ENCODE results near the gene PSTPIP2.

The PSTPIP2 gene

DNA sequence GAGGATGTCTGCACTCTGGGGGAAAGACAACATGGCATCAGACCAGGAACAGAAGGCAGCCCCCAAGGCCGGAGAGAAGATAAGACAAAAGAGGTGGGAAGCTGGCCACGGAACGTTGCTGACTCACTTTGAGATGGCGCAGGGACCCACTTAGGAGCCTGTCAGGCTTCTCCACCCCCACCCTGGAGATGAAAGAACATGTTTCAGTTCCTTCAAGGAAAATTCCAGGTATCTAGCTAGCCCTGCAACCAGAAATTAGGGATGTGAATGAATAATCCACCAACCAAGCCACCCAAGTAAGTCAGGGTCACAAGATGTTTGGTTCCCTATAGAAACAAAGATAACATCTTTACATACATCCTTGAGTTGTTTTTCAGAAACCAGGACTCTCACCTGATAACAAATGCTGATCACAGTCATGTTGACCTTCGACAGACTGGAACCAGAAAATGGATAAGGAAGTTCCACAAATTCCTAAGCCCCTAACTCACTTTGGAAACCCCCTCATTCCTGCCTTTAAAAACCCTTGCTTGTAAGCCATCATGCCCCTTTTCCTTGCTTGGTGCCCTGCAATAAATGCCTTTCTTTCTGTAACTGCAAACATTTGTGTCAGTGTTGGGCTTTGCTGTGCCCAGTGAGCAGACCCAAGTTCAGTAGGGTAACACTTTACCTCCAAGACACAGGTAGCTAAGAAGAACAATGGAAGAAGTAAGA is 31.9 kb downstream of the PSTPIP2 start:
- in situ Hi-C loops (cut with MboI; ENCODE audit: low sequenced_read_pairs), result no loop called here

DNA sequence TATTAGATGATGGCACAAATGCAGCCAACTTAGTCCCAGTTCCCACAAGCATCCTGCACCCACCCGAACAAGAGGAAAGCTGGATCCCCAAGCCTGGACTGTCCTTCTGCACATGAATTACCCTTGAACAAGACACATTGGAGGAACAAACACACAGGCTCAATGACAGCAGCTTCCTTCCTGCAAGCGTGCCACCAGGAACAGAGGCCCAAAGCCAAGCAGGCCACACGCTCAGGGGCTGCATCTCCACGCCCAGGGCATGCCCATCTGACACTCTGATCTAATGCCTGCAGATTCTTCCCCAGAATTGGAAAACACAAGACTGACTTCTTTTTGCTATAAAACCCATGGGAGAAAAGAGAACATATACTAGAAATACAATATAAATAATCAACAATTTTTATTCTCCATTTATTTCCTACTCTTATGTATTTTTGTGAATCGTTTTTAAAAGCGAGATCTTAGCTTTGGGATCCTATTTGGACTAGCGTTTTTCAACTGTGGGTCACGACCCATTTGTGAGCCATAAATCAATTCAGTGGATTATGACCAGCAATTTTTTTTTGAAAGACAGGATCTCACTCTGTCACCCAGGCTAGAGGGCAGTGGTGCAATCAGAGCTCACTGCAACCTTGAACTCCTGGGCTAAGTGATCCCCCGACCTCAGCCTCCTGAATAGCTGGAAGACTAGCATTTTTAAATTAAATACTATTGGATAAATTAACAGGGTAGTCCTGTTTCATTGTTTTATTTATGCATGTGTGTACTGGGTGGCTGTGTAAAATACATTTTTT is 34.4 kb downstream of the PSTPIP2 start:
- in situ Hi-C loops (cut with MboI; ENCODE audit: low sequenced_read_pairs), result no loop called here

DNA sequence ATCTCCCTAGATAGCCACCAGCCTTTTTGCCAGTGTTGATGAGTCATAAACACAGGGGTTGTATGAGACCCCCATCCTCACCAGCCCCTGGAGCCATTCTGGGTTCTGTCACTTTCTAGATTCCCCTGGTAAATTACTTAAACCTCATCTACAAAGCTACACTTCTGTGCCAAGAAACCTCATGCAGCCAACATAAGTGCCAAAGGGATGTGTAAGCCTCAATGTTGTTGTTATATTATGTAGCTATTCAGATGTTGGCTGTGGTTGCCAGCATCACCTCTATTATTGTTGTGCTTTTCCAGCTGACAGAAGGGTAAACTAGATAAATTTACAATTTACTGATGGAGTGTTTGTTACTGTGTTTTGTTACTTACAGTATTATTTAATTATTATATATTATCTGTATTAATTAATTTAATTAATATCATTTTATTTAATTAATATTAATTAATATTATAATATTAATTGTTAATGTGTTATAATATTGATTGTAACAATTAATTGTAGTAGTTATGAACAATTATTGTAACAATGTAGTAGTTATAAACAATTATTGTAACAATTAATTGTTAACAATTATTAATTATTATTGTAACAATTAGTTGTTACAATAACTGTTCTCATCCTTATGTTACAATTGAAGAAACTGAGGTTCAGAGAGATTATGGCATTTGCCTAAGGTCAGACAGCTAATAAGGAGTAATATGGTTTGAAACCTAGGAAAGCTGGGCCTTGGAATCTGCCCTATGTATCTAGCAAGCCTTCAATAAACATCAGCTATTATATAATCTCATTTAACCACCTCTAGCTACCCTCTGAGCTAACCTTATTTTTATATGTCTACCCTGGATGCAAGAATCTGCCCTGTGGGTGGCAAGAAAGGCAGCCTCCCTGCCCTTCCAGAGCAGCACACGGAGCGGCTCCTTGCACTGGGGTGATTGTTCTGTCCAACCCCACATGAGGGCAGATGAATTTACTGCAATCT is 36.1 kb downstream of the PSTPIP2 start:
- in situ Hi-C loops (cut with MboI; ENCODE audit: low sequenced_read_pairs), result no loop called here

DNA sequence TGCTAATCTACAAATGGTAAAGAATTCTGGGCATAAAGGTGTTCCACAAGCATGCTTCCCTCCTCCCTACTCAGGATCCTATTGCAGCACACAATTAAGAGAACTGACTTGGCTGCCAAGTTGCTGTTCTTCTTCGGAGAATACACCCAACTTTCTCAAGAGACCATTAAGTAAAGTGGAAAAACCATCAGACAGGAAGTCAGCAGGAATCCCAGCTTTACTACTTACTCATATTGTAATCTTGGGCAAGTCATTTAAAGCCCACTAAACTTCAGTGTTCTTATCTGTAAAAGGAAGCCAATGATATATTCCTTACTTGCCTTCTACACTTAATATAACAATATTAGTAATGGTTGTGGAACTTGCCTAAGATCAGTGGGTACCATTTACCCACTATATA is 37.8 kb downstream of the PSTPIP2 start:
- in situ Hi-C loops (cut with MboI; ENCODE audit: low sequenced_read_pairs), result no loop called here

DNA sequence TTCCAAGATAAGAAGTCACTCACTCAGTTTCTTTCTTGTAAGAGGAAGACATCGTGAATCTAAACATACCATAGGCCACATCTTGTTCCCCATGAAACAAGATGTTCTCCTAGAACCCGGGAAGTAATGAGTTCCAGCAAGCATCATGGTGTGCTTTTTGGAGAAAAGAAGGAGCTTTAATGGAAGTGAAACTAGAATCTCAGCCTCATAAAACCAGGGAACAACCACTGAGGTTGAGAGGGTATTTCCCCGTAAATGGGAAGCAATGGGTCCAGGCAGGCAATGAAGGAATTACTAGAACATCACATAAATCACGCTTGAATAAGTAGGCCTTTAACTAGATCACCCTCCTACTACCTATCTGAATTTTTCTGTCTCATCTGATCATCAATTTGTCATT is 40.3 kb downstream of the PSTPIP2 start:
- in situ Hi-C loops (cut with MboI; ENCODE audit: low sequenced_read_pairs), result no loop called here

DNA sequence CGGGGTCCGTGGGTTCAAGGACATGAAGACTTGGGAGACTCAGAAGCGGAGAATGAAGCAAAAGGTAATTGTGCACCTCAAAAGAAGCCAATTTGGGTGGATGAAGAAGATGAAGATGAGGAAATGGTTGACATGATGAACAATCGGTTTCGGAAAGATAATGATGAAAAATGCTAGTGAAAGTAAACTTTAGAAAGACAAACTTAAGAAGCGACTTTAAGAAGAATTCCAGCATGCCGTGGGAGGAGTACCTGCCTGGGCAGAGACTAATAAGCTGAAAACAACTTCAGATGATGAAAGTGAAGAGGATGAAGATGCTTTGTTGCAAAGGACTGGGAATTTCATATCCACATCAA is 43.5 kb downstream of the PSTPIP2 start:
- in situ Hi-C loops (cut with MboI; ENCODE audit: low sequenced_read_pairs), result no loop called here

DNA sequence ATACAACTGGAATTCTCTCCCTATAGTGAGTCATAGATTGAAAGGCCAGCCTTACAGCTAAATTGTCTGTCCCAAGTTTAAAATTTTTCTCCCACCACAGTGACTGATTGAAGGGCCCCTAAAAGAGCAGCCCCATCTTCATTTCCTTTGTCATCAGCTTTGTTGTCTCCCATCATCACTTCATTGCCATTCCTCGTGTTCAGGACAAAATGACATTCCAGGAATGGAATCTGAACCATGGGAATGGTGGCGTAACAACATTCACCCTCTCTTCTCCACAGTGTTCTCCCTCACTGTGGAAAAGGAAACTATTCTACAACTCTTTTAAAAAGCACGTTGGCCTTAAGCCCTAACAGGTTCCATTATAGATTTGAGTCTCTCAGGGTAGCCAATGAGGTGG is 52.1 kb downstream of the PSTPIP2 start:
- in situ Hi-C loops (cut with MboI; ENCODE audit: low sequenced_read_pairs), result no loop called here

DNA sequence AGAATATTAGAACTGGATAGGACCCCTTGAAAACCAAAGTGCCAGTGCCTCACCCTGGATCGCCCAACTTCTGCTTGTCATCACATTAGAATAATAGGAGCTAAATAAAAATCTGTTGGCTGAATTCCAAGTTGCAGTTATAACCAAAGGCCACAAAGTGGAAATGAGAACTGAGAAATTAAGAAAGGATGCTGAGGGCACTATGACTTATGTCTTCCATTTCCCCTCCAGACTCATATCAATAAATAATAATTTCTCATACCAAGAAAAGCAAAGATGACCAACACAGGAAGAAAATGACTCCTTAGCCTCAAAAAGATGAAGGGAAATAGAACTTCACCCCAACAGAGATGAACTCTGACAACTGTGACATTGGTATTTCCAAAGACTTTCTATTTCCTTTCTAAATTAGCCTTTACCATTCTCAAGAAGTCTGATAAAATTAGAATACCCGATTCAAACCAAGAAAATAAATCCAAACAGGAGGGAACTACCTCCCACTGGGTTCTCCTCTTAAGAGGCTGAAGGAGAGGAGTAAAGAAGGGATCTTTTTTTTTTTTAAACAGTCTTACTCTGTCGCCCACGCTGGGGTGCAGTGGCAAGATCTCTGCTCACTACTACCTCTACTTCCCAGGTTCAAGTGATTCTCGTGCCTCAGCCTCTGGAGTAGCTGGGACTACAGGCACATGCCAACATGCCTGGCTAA is 58.4 kb downstream of the PSTPIP2 start:
- in situ Hi-C loops (cut with MboI; ENCODE audit: low sequenced_read_pairs), result no loop called here

DNA sequence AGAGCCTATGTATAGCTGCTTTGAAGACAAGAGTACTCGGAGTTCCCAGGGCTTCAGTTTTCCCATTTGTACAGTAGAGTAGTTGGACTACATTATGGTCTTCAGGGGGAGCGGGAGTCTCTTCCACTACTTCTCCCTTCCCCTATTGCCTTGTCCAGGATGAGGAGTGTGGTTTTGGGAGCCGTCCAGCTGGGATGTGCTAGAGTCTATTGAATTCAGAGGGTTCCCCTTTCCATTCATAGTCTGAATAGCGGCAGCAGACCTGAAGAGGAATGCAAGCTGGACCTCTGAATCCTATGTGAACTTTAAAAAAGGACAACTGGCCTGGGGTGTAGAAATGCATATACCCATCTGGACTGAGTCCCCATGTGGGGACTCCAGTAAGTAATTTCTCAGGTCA is 61.4 kb downstream of the PSTPIP2 start:
- in situ Hi-C loops (cut with MboI; ENCODE audit: low sequenced_read_pairs), result no loop called here

DNA sequence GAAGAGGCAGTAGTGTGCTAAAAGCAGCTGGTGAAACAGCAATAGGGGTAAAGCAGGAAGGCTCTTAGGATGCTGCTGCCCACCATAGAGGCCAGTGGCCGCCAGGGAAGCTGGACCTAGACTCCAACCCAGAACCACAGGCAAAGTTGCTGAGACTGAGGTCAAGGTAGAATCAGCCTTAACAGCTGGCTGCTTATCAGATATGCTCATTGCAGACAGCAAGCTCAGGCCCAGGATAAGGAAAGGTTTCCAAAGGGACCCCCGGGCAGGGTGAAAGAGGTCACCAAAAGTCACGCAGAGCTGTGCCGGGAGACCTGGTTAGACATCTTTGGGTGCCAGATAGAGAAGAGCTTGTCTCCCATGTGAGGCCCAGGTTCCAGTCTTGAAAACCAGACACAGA is 62.0 kb downstream of the PSTPIP2 start:
- in situ Hi-C loops (cut with MboI; ENCODE audit: low sequenced_read_pairs), result no loop called here

DNA sequence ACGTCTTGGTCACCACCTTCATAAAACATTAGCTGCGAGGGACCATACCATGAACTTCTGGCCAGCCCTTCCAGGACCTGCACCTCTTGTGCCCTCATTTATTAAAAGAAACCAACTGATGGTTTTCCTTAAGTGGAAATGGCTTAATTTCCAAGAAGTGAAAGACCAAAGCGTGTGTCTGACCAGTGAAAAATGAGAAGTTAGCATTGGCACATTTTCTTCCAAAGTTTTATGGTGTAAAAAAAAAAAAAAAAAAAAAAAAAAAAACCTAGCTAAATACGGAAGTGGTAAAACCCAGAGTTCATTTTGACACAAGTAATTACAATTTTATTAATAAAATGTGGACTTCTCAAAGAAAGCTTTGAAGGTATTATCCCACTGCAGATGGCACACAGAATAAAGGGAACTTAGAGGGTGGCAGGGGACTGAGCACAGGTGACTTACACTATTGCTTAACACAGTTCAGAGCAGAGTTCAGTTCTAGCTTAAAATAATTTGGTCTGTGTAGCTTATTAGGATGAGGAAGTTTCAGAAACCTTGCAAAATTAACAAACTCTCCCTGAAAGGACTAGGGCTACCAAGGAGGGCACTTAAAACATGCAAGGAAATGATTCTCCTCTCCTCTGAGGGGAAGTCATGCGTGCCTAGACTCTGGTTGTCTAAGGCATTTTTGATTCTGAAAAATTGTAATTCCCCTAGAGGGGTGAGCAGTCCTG is 62.8 kb downstream of the PSTPIP2 start:
- in situ Hi-C loops (cut with MboI; ENCODE audit: low sequenced_read_pairs), result no loop called here

DNA sequence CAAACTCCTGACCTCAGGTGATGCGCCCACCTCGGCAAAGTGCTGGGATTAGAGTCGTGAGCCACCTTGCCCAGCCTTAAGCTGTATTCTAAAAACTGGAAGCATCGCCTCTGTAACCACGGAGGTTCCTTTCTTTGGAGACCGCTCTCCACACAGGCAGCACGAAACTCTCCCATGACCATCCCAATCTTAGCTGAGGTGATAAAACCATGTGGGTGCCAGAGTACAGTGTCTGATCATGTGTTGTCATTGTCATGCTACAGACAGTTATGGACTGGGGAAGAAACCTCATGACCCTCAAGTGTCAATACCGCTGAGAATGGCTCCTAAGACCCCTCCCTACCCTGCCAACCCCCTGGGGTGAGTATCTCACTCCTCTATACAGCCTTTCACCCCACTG is 63.5 kb downstream of the PSTPIP2 start:
- in situ Hi-C loops (cut with MboI; ENCODE audit: low sequenced_read_pairs), result no loop called here

DNA sequence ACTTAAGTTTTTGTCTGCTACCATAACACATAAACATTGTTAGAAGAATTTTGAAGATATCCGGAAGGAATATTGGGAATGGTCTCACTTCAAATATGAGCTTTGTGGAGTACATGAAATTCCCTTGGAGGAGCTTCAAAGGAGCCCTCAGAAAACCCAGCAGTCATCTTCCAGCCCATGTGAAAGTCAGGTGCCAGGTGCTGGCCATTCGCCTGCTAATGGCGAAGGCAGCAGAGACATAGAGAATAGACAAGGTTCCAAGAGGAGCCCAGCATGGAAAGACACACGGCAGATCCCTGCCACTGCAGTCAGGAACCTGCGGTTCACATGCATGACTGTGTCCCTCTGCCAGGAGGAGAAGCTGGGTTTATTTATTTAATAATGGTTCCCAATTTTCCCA is 64.9 kb downstream of the PSTPIP2 start:
- in situ Hi-C loops (cut with MboI; ENCODE audit: low sequenced_read_pairs), result no loop called here

DNA sequence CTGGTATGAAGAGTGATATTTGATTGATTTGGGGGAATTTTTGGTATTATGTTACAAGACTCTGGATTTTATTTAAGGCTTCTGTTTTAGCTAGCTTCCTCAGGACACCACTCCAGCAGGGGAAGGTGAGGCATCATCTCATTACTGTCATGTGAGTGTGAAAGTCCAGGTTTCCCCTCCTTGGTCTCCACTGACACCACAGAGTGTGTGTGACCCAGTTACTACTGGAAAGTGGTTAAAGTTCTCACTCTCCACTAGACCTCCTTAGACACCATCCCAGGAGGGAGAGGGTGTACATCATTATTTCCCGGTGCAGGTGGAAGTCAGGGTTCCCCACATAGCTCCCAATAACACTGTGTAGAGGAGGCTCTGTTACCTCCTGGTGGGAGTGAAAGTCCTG is 69.1 kb downstream of the PSTPIP2 start:
- in situ Hi-C loops (cut with MboI; ENCODE audit: low sequenced_read_pairs), result no loop called here

DNA sequence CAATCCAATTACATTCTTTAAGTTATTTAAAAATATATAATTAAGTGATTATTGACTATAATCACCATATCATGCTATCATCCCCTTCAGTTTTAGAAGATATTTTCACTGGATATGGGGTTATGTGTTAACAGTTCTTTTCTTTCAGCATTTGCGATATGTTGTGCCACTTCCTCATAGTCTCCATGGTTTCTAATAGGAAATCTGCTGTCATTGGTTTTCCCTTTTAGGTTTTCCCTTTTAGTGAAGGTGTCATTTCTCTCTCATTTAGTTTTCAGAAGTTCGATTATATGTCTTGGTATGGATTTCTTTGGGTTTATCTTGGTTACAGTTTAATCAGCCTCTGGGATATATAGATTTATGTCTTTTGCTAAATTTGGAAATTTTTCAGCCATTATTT is 70.2 kb downstream of the PSTPIP2 start:
- in situ Hi-C loops (cut with MboI; ENCODE audit: low sequenced_read_pairs), result no loop called here

DNA sequence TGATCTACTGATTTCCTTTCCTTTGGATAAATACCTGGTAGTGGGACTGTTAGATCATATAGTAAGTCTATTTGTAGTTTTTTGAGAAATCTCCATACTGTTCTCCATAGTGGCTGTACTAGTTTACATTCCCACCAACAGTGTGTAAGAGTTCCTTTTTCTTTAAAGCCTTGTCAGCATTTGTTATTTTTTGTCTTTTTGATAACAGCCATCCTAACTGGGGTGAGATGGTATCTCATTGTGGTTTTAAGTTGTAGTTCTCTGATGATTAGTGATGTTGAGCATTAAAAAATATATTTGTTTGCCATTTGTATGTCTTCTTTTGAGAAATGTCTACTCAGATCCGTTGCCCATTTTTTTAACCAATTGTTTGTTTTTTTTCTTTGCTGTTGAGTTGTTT is 71.0 kb downstream of the PSTPIP2 start:
- in situ Hi-C loops (cut with MboI; ENCODE audit: low sequenced_read_pairs), result no loop called here

DNA sequence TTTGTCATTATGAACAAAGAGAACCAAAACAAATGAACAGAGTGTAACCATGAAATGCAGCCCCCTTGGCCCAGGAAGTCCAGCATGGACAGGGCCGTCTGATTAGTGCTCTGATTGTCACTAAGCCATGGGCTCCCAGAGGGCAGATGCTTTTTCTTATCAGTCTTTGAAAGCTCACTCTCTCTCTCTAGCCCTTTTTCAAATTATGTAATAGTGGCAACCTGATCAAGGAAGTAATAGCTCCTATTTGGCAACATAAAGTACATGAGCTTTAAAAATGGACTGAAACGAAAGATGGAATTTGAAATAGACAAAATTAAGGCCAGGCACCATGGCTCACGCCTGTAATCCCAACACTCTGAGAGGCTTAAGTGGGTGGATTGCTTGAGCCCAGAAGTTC is 72.5 kb downstream of the PSTPIP2 start:
- in situ Hi-C loops (cut with MboI; ENCODE audit: low sequenced_read_pairs), result no loop called here

DNA sequence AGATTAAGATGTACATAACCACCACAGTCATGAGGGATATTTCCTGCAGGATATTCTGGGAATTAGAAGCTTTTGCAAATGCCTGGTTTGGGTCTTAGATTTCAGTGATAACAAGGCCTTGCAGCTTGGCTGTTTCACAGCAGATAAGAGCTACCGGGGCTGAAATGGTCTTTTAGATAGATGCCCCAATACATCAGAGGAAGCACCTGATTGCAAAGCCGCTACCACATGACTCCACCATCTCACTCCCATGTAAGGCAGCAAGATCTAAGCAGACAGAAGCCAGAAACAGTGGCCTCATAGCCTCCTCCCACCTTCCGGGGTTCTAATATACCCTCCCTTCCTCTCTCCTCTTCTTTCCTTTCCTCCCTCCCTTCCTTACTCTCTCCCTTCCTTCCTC is 73.8 kb downstream of the PSTPIP2 start:
- in situ Hi-C loops (cut with MboI; ENCODE audit: low sequenced_read_pairs), result no loop called here

DNA sequence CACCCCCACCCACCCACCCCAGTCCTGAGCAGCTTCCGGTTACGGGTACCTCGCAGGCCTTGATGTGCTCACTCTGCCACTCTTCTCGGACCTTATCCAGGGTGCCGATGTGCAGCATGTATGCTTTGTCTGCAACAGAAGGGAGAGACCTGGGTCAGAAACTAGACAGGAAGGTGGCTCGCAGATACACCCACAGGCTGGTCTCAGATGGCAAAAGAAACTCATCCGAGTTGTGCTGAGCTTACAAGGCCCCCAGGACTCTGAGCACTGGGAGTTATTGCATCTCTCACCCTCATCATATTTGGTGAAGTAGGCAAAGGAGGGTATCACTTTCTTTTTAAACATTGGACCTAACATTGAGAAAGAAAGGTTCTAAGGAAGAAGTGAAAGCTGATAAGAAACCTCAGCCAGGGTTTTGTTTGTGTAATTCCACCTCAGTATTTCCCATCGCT is 74.3 kb downstream of the PSTPIP2 start:
- in situ Hi-C loops (cut with MboI; ENCODE audit: low sequenced_read_pairs), result no loop called here

DNA sequence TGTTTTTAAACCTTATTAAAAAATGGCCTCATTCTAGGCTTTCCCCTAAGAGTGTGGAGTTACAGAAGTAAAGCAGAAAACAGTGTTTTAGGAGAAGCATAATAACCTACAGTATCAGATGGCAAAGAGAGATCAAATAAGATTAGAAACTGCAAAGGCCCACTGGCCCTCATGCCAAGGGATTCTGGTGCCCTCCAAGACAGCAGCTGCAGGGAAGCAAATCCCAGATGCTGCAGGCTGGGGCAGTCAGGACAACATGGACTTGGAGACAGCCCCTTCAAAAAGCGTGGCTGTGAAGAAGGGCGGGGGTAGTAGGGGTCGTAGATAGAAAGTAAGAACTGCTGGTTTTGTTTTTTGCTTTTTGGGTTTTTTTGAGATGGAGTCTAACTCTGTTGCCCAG is 76.6 kb downstream of the PSTPIP2 start:
- in situ Hi-C loops (cut with MboI; ENCODE audit: low sequenced_read_pairs), result no loop called here

All from hTERT RPE-1 (cell line).